Urothelium cell line (cell line): ENCODE data around the gene LASP1.
"Not testable (repeated sequence)": the region's sequence is repeated elsewhere in the genome, so short reads cannot be mapped to it uniquely, and the experiment has no call there.

Experiments used
- DNase-seq: peaks from one replicate; pipeline ENCODE4 v3.0.0; 2011; ENCODE audit warnings: low spot score, mixed read lengths
- FAIRE-seq: peaks from 2 replicates; lab custom pipeline; 2011; peaks lifted over from hg19 to GRCh38; lab: Jason Lieb, UNC

Gene LASP1

GRCh38 chr17:38905375-38905774 lies 35.5 kb downstream of the LASP1 start:
- no peak for DNase-seq
- no peak for FAIRE-seq

GRCh38 chr17:38906460-38907228 lies 36.8 kb downstream of the LASP1 start:
- no peak for FAIRE-seq
- DNase-seq, result no peak

- FAIRE-seq, result no peak
- DNase-seq, result no peak
These were observed 38.2 kb downstream of the LASP1 start for GRCh38 chr17:38907930-38908675.

- FAIRE-seq (no peak), DNase-seq (no peak)
These were observed 38.9 kb downstream of the LASP1 start for GRCh38 chr17:38908676-38909181.

- FAIRE-seq, result no peak
- no peak for DNase-seq
These were observed 40.5 kb downstream of the LASP1 start for GRCh38 chr17:38910325-38910724.

GRCh38 chr17:38911081-38911730 lies 41.3 kb downstream of the LASP1 start:
- no peak for FAIRE-seq
- no peak for DNase-seq

GRCh38 chr17:38911731-38912081 lies 41.8 kb downstream of the LASP1 start:
- not testable (repeated sequence) for DNase-seq, FAIRE-seq

- FAIRE-seq (no peak), DNase-seq (no peak)
These were observed 42.5 kb downstream of the LASP1 start for GRCh38 chr17:38912221-38912813.

- FAIRE-seq, result no peak
- no peak for DNase-seq
These were observed 45.1 kb downstream of the LASP1 start for GRCh38 chr17:38914741-38915638.

- DNase-seq (no peak), FAIRE-seq (no peak)
These were observed 45.8 kb downstream of the LASP1 start for GRCh38 chr17:38915639-38915995.

GRCh38 chr17:38916771-38917170 lies 46.9 kb downstream of the LASP1 start:
- DNase-seq, result no peak
- no peak for FAIRE-seq

- FAIRE-seq, result no peak
- no peak for DNase-seq
These were observed 47.4 kb downstream of the LASP1 start for GRCh38 chr17:38917259-38917658.

GRCh38 chr17:38918129-38918913 lies 48.5 kb downstream of the LASP1 start:
- FAIRE-seq (no peak), DNase-seq (no peak)

GRCh38 chr17:38918916-38919315 lies 49.1 kb downstream of the LASP1 start:
- no peak for FAIRE-seq
- DNase-seq, result no peak

- FAIRE-seq (no peak), DNase-seq (no peak)
These were observed 49.6 kb downstream of the LASP1 start for GRCh38 chr17:38919316-38920078.

GRCh38 chr17:38920374-38921291 lies 50.8 kb downstream of the LASP1 start:
- FAIRE-seq, result peak; percentile 88
- no peak for DNase-seq

- DNase-seq (no peak), FAIRE-seq (peak; percentile 55)
These were observed 52.0 kb downstream of the LASP1 start for GRCh38 chr17:38921756-38922411.
